Measurements from ENCODE around the gene RBM4.

DNA sequence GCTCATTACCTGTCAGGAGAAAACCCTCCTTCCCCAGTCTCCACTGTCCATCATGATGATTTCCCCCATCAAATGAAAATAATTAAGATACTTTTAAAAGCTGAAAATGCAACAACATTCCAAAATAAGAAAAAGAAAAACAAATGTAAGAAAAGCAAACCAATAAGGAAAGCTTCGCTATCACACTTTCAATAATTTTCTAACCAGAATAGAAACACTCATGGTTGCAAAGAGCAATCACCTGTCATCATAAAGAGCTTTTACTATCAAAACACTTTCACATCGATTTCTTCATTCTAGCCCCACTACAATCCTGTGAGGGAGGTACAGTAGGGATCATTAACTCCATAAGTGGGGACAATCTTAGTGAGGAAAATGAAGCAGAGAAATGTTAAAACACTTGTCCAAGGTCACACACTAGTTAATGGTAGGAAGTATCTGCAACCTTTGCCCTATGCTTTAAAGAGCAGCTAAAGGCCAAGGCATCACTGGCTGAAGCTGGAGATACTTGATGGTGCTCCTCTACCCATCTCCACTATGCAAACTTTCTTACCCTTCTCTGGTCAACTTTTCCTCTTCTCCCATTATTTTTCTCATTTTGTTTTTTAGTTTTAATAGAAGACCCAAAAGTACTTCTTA, 36.6 kb downstream of the RBM4 start:
- no peak for TF ChIP-seq CTCF (IDR thresholded peaks at IDR 0.05)
- TF ChIP-seq EP300 (IDR thresholded peaks at IDR 0.05), result no peak
- no peak for TF ChIP-seq POLR2A (IDR thresholded peaks at IDR 0.05)

All from tibial nerve (tissue), 4 donors.